ENCODE data around the gene FAM72A.
"Not testable (repeated sequence)": the region's sequence is repeated elsewhere in the genome, so short reads cannot be mapped to it uniquely, and the experiment has no call there.

The FAM72A gene

GRCh38 chr1:206202789-206203363 is at the start of gene FAM72A:
Gene FAM72A (minus strand): TSS chr1:206202839. CDS start chr1:206202025, 814 bp downstream.
- peak; percentile 100 for DNase-seq

- DNase-seq, result not testable (repeated sequence)
Measured at GRCh38 chr1:206250953-206251681, 48.5 kb upstream of the FAM72A start.

GRCh38 chr1:206246129-206246886 is 43.7 kb upstream of the FAM72A start:
- DNase-seq, result not testable (repeated sequence)

GRCh38 chr1:206245479-206245878 is 42.8 kb upstream of the FAM72A start:
- DNase-seq, result not testable (repeated sequence)

- DNase-seq, result not testable (repeated sequence)
Measured at GRCh38 chr1:206243335-206243734, 40.7 kb upstream of the FAM72A start.

- not testable (repeated sequence) for DNase-seq
Measured at GRCh38 chr1:206240288-206240687, 37.6 kb upstream of the FAM72A start.

GRCh38 chr1:206235190-206235589 is 32.6 kb upstream of the FAM72A start:
- not testable (repeated sequence) for DNase-seq

GRCh38 chr1:206234189-206234916 is 31.7 kb upstream of the FAM72A start:
- not testable (repeated sequence) for DNase-seq

GRCh38 chr1:206232970-206233645 is 30.5 kb upstream of the FAM72A start:
- not testable (repeated sequence) for DNase-seq

- DNase-seq, result not testable (repeated sequence)
Measured at GRCh38 chr1:206231989-206232388, 29.4 kb upstream of the FAM72A start.

GRCh38 chr1:206229286-206229685 is 26.6 kb upstream of the FAM72A start:
- not testable (repeated sequence) for DNase-seq

GRCh38 chr1:206226886-206227285 is 24.2 kb upstream of the FAM72A start:
- not testable (repeated sequence) for DNase-seq

GRCh38 chr1:206225386-206225785 is 22.7 kb upstream of the FAM72A start:
- not testable (repeated sequence) for DNase-seq

- DNase-seq, result not testable (repeated sequence)
Measured at GRCh38 chr1:206224190-206224776, 21.6 kb upstream of the FAM72A start.

- not testable (repeated sequence) for DNase-seq
Measured at GRCh38 chr1:206221585-206221984, 18.9 kb upstream of the FAM72A start.

- DNase-seq, result not testable (repeated sequence)
Measured at GRCh38 chr1:206220332-206221000, 17.8 kb upstream of the FAM72A start.

- not testable (repeated sequence) for DNase-seq
Measured at GRCh38 chr1:206219514-206220331, 17.1 kb upstream of the FAM72A start.

GRCh38 chr1:206218765-206219164 is 16.1 kb upstream of the FAM72A start:
- not testable (repeated sequence) for DNase-seq

- DNase-seq, result not testable (repeated sequence)
Measured at GRCh38 chr1:206218285-206218684, 15.6 kb upstream of the FAM72A start.
